Neuron (in vitro differentiated cells): ENCODE results near the gene PHF3.

Experiments used
- H2AFZ ChIP-seq: one replicate; pipeline ENCODE4 v1.6.1; 2013; ENCODE audit warnings: low read depth, mild to moderate bottlenecking, inconsistent platforms, low read length, moderate library complexity
- H3K27me3 ChIP-seq: one replicate; pipeline ENCODE4 v1.6.1; 2013; ENCODE audit warnings: low read length; ENCODE audit not compliant: insufficient read depth
- H3K36me3 ChIP-seq: one replicate; pipeline ENCODE4 v1.6.1; 2013; ENCODE audit warnings: low read length; ENCODE audit not compliant: insufficient read depth
- H3K4me1 ChIP-seq: one replicate; pipeline ENCODE4 v1.6.1; 2013; ENCODE audit warnings: low read length; ENCODE audit not compliant: insufficient read depth
- H3K4me3 ChIP-seq: 2 replicates; pipeline ENCODE4 v1.5.1; 2013; ENCODE audit warnings: mild to moderate bottlenecking, low read length, moderate library complexity
- H3K9me3 ChIP-seq: one replicate; pipeline ENCODE4 v1.6.1; 2013; ENCODE audit warnings: low read length

Gene PHF3

DNA sequence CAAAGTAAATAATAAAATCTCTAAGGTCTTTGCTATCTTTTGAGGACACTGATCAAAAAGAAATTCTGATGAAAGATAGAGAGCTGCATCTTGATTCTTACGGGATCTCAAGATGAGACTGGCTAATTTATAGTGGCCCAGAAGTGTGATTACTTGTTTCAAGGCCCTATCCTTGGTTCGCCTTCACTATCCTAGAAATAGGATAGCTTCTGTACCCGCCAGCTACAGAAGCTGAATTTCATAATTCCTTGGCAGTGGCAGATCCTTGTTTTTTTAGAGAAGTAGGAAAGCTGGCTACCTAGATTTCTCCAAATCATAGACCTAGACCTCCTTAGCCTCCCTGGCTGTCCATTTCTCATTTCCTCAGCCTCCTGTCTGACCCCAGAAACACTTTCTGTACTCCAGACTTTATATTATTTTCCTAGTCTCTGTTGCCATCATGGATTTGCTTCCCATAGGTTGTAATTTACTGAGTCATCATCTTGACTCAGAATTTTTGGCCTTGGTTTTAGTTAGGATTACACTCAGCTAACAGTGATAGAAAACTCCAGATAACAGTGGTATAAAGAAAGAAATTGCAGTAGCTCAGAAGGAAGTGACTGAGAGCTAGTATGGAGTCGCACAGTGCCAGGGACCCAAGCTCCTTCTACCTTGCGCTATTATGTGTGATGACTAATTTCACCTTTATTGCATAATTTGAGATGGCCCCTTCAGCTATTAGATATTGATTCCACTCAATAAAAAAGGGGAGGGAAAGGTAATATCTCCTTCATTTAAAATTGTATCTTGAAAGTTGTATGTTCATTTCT is 27.7 kb downstream of the PHF3 start:
- no peaks in the 10 kb centered on the region for H3K4me1 ChIP-seq

DNA sequence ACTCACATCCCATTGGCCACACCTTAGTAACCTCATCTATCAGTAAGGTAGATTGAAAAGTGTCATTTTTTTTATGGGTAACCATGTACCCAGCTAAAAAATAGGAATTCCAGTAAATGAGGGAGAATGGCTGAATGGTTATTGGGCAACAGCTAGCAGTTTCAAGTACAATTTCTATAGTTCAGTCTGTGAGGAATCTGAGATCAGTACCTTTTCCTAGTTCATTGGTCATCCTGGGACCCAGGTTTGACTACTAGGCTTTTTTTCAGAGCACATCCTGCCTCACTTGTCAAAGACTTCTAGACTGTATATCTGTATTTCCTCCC is 28.3 kb downstream of the PHF3 start:
- no peaks in the 10 kb centered on the region for H3K27me3 ChIP-seq
- H2AFZ ChIP-seq = no peak overlapping the region
- H3K9me3 ChIP-seq = no peaks in the 10 kb centered on the region
- no peaks in the 10 kb centered on the region for H3K36me3 ChIP-seq
- H3K4me3 ChIP-seq = no peak overlapping the region
- H3K4me1 ChIP-seq = no peaks in the 10 kb centered on the region

More for the DNA sequence above, 27.7 kb downstream of the PHF3 start:
- Histone ChIP-seq H2AFZ (no peak overlapping the region), H3K36me3 (no peaks in the 10 kb centered on the region), H3K27me3 (no peaks in the 10 kb centered on the region), H3K4me3 (no peak overlapping the region), H3K9me3 (no peaks in the 10 kb centered on the region)

DNA sequence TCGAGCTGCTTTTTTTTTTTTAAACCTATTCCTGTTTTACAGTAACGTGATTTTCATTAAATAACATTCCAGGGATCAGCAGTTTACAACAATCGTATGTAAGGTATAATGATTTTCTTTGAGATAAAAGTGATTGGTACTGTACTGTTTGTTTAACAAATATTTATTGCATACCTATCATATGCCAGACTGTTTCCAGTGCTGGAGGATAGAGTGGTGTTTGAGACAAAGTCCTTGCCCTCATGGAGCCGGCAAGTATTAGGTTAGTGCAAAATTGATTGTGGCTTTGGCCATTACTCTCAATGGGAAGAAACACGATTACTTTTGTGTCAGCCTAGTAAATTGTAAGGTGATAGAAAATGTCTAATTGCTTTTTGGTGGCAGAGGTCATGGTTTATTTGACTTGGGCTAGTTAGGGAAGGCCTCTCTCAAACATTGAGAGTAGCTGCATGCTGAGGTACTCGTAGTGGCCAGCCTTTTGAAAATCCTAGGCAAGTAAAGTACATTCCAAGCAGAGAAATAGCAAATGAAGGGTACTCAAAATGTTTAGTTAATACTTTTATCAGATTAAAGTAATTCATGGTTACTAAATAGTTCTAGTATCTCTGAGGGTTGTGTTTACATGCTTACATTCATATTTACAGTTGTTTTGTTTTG is 35.6 kb downstream of the PHF3 start:
- Histone ChIP-seq H3K27me3 (no peaks in the 10 kb centered on the region), H3K36me3 (peaks cover 16% of the 10 kb centered on the region), H2AFZ (no peak overlapping the region), H3K4me1 (peaks cover 6% of the 10 kb centered on the region), H3K4me3 (no peak overlapping the region), H3K9me3 (peaks cover 8% of the 10 kb centered on the region)

DNA sequence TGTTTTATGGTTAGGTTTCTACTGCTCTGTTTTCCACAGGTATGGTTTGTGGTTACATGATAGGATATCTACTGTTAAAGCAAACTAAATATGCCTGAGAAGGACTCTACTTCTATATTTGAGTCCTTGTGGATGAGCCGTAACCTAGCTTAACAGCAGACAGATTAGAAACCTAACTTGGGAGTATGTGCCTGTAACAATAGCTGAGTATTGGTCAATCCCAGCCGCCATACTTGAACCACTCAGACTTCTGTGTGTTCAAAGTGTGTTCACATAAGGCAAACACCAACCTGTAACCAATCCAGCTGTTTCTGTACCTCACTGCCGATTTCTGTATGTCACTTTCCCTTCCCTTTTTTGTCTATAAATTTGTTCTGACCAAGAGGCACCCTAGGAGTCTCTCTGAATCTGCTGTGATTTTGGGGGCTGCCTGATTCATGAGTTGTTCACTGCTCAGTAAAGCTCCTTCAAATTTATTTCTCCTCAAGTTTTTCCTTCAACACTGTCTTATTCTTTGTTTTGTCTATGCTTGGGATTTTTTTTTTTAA is 37.1 kb downstream of the PHF3 start:
- no peak overlapping the region for H2AFZ ChIP-seq
- H3K4me1 ChIP-seq = peaks cover 6% of the 10 kb centered on the region
- H3K36me3 ChIP-seq = peaks cover 16% of the 10 kb centered on the region
- H3K4me3 ChIP-seq = no peak overlapping the region
- H3K27me3 ChIP-seq = no peaks in the 10 kb centered on the region
- H3K9me3 ChIP-seq = peaks cover 8% of the 10 kb centered on the region

DNA sequence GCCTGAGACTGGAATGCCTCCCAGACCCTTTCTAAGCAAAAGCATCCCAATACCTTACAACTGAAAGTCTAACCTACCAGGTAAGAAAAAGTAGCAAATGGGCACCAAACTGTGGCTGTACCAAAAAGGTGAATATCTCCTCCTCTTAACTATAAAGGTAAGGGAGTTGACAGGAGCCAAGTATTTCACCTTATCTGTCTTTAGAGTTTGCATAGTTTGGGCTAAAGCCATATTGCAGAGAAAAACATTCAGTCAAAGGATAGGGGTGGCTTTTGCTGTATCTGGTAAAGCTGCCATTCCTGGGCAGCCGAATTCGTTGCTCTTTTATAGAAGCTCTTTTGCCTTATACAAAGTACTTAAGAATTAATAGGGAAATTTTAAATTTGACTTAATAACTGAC is 38.1 kb downstream of the PHF3 start:
- peaks cover 6% of the 10 kb centered on the region for H3K4me1 ChIP-seq
- no peak overlapping the region for H3K4me3 ChIP-seq
- H2AFZ ChIP-seq = no peak overlapping the region
- no peaks in the 10 kb centered on the region for H3K27me3 ChIP-seq
- peaks cover 8% of the 10 kb centered on the region for H3K9me3 ChIP-seq
- peaks cover 16% of the 10 kb centered on the region for H3K36me3 ChIP-seq

DNA sequence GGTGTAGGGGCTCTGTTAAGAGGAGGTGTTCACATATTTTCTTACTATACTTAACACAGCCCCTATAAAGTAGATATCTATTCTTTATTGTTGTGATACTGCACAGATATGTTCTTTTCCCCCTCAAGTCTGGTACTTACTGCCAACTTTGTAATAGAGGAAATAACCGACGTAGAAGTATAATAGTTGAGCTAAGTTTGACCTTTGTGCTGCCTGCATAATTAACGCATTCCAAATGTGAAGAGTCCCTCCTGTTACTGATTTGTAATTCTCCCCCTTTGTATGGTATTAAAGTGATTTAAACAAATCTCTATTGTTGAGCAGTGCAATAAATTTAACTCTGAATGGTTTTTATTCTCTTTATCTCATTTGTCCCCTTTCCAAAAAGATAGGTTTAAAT is 39.0 kb downstream of the PHF3 start:
- peaks cover 22% of the 10 kb centered on the region for H3K36me3 ChIP-seq

DNA sequence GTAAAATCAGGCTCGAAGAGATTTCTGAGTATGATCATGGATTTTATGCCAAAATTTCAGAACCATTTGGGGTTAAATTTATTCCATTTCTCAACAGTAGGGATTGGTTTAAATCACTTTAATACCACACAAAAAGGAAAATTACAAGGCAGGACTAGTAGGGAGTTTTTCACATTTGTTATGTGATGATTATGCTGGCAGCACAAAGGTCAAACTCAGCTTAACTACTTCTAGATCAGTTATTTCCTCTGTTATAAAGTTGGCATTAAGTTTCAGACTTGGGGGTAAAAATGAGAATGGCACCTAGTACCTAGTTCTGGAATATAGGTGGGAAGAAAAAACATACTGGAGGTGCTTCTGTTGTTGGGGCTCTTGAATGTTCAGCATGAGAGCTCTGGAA is 39.5 kb downstream of the PHF3 start:
- Histone ChIP-seq H3K4me3 (no peak overlapping the region), H3K36me3 (peaks cover 22% of the 10 kb centered on the region), H2AFZ (no peak overlapping the region), H3K9me3 (peaks cover 8% of the 10 kb centered on the region), H3K27me3 (no peaks in the 10 kb centered on the region), H3K4me1 (peaks cover 6% of the 10 kb centered on the region)

More for the DNA sequence above, 39.0 kb downstream of the PHF3 start:
- H3K4me1 ChIP-seq = peaks cover 6% of the 10 kb centered on the region
- H2AFZ ChIP-seq = no peak overlapping the region
- H3K27me3 ChIP-seq = no peaks in the 10 kb centered on the region
- H3K9me3 ChIP-seq = peaks cover 8% of the 10 kb centered on the region
- no peak overlapping the region for H3K4me3 ChIP-seq

DNA sequence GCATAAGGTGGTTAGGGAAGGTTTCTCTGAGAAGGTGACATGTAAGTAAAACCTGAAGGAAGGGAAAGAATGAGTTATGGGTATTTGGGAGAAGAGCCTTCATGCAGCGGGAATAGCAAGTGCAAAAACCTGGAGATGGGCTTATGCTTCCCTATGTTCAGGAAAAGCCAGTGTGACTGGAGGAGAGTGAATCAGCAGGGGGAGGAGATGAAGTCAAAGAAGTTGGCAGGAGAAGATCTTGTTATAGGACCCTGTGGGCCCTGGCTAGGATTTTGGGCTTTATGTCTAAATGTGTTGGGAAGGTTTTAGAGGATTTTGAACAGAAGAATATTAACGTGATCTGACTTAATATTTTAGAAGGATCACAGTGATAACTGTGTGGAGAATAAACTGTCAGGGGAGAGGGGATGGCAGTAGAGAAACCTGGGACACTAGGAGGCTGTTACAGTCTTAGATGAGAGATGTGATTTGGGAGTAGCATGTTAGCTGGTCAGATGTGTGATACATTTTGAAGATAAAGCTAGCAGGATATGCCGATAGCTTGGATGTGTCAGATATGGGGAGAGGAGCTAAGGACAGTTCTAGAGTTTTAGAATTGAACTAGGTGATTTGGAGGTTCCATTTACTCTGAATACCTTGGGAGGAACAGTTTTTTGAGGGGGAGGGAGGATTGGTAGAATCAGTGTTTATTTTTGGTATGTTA is 41.0 kb downstream of the PHF3 start:
- Histone ChIP-seq H3K27me3 (no peaks in the 10 kb centered on the region), H3K36me3 (peaks cover 25% of the 10 kb centered on the region), H3K4me3 (no peak overlapping the region), H3K9me3 (peaks cover 6% of the 10 kb centered on the region), H2AFZ (no peak overlapping the region), H3K4me1 (peaks cover 6% of the 10 kb centered on the region)

DNA sequence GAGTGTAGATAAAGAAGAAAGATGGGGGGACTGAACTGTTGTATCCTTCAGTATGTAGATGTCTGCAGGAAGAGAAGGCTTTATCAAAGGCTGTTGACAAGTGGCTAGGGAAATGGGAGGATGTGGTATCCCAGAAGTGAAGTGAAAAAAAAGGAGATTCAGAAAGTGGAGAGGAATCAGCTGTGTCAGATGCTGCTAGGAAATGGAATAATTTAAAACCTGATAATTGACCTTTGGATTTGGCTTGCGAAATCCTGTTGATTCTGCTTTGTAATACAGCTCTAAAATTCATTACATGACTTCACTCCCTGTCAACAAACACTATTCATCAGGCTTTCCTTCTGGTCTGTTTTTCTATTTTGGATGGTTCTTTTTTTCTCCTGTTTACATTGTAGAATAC is 41.7 kb downstream of the PHF3 start:
- Histone ChIP-seq H2AFZ (no peak overlapping the region), H3K9me3 (peaks cover 6% of the 10 kb centered on the region), H3K36me3 (peaks cover 22% of the 10 kb centered on the region), H3K4me3 (no peak overlapping the region), H3K4me1 (peaks cover 6% of the 10 kb centered on the region), H3K27me3 (no peaks in the 10 kb centered on the region)

DNA sequence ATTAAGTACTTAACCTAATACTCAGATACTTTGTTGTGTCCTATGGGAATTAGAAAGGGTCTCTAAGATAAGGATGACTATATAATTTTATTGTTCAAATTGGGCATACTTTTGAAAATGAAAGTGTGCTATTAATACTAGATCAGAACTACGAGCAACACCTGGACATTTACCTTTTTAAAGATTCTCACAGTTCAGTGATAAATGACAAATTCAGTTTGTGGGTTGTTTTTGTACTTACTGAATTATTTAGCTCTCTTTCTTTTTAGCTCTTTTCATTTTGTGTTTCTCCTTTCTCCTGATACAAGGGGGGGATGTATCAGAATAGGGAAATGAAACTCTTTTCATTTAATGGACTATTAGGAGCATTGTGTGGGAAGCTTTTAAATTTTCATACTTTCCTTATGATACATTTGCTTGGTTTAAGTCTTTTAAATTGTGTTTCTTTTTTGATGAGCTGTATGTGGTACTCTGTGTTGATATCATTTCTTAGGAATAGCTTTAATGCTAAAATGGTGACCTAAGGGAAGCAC is 47.5 kb downstream of the PHF3 start:
- H3K36me3 ChIP-seq = peaks cover 41% of the 10 kb centered on the region
- no peak overlapping the region for H3K4me3 ChIP-seq
- no peaks in the 10 kb centered on the region for H3K9me3 ChIP-seq
- no peaks in the 10 kb centered on the region for H3K27me3 ChIP-seq
- no peaks in the 10 kb centered on the region for H3K4me1 ChIP-seq
- H2AFZ ChIP-seq = no peak overlapping the region

DNA sequence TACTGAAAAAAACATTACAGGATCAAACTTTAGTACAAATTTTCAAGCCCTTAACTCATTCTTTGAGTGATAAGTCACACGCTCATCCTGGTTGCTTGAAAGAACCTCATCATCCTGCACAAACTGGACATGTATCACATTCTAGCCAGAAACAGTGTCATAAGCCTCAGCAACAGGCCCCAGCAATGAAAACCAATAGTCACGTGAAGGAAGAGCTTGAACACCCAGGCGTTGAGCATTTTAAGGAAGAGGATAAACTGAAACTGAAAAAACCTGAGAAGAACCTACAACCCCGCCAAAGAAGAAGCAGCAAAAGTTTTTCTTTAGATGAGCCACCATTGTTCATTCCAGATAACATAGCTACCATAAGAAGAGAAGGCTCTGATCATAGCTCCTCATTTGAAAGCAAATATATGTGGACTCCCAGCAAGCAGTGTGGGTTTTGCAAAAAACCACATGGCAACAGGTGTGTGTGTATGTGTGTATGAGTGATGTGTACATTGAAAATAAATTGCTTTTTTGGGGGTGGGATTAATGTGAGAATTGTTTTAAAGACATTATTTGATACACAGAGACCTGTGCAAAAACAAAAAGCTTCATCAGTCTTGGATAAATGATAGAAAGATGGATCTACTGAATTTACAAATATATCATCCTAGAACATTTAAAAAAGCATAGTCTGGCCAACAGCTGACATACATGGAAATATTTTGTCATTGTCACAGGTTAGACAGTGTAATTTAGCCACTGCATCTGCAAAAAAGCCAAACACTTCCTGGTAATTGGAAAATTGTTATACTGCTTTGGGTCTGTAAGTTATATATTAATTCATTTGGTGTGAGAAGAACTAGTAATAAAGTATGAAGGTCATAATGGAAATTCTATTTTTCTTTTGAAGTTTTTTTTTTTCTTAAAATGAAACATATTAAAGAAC is 50.1 kb downstream of the PHF3 start:
- no peak overlapping the region for H2AFZ ChIP-seq
- peaks cover 35% of the 10 kb centered on the region for H3K36me3 ChIP-seq

DNA sequence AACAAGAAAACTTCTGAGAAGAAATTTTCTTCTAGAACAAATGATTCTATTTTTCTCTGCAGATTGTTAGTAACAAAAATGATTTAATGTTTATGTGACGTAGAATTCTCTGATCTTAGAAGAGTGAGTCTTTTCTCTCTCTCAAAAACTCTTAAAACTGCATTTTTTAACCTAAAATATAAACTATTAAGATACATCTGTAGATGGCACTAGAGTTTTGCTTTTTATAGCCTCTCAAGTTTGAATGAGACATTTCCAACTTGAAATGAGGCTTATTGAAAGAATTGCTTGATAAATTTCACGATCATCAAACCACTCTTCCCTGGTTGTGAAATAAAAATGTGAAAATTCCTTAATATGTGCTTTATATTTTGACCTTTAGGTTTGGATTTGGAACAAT is 53.8 kb downstream of the PHF3 start:
- no peak overlapping the region for H2AFZ ChIP-seq
- H3K36me3 ChIP-seq = peaks cover 36% of the 10 kb centered on the region
- H3K9me3 ChIP-seq = no peaks in the 10 kb centered on the region
- H3K27me3 ChIP-seq = no peaks in the 10 kb centered on the region
- H3K4me3 ChIP-seq = no peak overlapping the region
- no peaks in the 10 kb centered on the region for H3K4me1 ChIP-seq

More for the DNA sequence above, 50.1 kb downstream of the PHF3 start:
- Histone ChIP-seq H3K4me1 (no peaks in the 10 kb centered on the region), H3K27me3 (no peaks in the 10 kb centered on the region), H3K4me3 (no peak overlapping the region), H3K9me3 (no peaks in the 10 kb centered on the region)
